Lower leg skin (tissue), 4 donors: ENCODE measurements around the gene LSM3. TPM values are rescaled to one million over a fixed set of nuclear protein-coding genes. Genes with fewer than 3 reads are reported as not detected.

Experiments
- DNase-seq, 2 donors: peaks; one replicate each; pipeline ENCODE4 v3.0.0-alpha.2; 2019; ENCODE audit warnings: low spot score in 2 of 2
- H3K4me3 ChIP-seq: fragments of 200-600 bp; sonication (generic); 2 replicates; pipeline ENCODE4 v1.5.1; 2017; ENCODE audit warnings: mild to moderate bottlenecking, low read depth; ENCODE audit not compliant: poor library complexity, severe bottlenecking
- POLR2A ChIP-seq, 2 donors: fragments of 450-650 bp; IDR thresholded peaks; one replicate each; pipeline ENCODE4 v1.6.1; 2016 to 2017; ENCODE audit warnings: antibody characterized with exemption in 2 of 2, mild to moderate bottlenecking in 1 of 2, moderate library complexity in 1 of 2
- WGBS, 2 donors: methylation state at CpG; one replicate each; pipeline ENCODE4 v1.1.5; 2018; 5-methylcytosine and 5-hydroxymethylcytosine counted together
- intact Hi-C: fragments of 100-400 bp; cut with DNase I; formaldehyde crosslinking; loops from one replicate; pipeline ENCODE4 v1.15.0; 2023; ENCODE audit warnings: low total_unique reads
- total RNA-seq, 4 donors: library from RNA; depleted of rRNA; stranded (reverse); fragments of >200 nt; gene quantifications; one replicate each; pipeline ENCODE4 v1.1.0, GENCODE V29; 2016
- TF ChIP-seq, protein P1 (sequence below), 3 donors: fragments of 450-650 bp; IDR thresholded peaks; one replicate each; pipeline ENCODE4 v1.5.1; 2016; ENCODE audit warnings: antibody characterized with exemption in 3 of 3, mild to moderate bottlenecking in 3 of 3, moderate library complexity in 2 of 3

LSM3 gene
- total RNA-seq, 4 donors from 2014 or later, result 7.6 to 11.4 (median 8.2) TPM

DNA sequence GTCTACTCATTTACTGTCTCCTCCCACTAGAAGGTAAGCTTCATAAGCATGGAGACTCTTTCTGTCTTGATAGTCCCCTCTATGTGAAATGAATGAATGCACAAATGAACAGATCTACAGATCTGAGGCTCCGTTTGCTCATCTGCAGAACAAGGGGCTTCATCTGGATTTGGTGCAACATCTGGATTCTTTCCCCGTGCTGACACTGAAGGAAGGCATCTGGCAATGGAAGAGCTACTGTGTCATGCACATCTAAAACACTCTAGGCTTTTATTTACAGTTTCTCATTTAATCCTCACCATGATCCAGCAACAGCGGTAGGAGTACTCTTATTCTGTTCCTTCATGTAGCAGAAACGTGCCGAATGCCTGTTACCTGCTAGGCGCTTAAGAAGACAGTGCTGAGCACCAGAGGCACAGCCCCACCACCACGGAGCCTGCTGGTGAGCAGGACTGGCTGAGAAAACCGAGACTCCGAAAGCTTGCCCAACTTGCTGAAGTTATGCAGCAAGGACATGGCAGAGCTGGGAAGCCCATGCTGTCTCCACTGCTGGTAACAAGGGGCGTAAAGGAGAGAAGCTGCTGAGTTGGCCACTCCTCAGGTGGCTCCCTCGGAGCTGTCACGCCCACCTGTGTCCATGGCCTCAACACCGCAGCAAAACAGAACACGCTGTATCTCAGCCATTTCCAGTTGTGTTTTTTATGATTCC, 31.1 kb downstream of the LSM3 start:
- WGBS, 2 donors, result 75 to 80% methylated on average over 14 of the region's 14 CpGs
- intact Hi-C loops, result loop anchor here (10.0 kb wide), 1 partner anchor 45 kb away; no protein-coding TSS in a partner anchor
- TF ChIP-seq POLR2A (IDR thresholded peaks at IDR 0.05), result no peak
- TF ChIP-seq, protein P1, sequence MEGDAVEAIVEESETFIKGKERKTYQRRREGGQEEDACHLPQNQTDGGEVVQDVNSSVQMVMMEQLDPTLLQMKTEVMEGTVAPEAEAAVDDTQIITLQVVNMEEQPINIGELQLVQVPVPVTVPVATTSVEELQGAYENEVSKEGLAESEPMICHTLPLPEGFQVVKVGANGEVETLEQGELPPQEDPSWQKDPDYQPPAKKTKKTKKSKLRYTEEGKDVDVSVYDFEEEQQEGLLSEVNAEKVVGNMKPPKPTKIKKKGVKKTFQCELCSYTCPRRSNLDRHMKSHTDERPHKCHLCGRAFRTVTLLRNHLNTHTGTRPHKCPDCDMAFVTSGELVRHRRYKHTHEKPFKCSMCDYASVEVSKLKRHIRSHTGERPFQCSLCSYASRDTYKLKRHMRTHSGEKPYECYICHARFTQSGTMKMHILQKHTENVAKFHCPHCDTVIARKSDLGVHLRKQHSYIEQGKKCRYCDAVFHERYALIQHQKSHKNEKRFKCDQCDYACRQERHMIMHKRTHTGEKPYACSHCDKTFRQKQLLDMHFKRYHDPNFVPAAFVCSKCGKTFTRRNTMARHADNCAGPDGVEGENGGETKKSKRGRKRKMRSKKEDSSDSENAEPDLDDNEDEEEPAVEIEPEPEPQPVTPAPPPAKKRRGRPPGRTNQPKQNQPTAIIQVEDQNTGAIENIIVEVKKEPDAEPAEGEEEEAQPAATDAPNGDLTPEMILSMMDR (IDR thresholded peaks at IDR 0.05), result no peak
- DNase-seq, result no peak
- H3K4me3 ChIP-seq, result no peak overlapping the region

DNA sequence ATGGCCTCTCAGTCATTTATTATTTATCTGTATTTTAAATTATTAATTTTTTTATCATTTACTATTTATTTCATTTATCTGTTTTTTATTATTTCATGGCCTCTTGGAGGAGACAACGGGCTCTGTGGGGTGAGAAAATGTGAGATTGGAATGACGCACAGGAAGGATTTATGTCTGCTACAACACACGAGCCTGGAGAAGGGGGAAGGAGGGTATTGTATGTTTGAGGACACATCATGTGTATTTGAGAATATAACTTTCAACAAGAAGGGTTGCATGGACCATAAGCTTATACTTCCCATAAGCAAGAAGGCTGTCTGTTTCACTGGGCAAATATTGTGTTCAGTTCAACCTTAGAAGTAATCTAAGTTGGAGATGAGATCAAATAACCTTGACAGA, 31.7 kb downstream of the LSM3 start:
- intact Hi-C loops, result no loop called here
- TF ChIP-seq POLR2A (IDR thresholded peaks at IDR 0.05), result no peak
- TF ChIP-seq, protein P1 (IDR thresholded peaks at IDR 0.05), result no peak
- WGBS, 2 donors, result 59 to 66% methylated on average over 3 of the region's 3 CpGs
- no peak for DNase-seq
- no peak overlapping the region for H3K4me3 ChIP-seq

DNA sequence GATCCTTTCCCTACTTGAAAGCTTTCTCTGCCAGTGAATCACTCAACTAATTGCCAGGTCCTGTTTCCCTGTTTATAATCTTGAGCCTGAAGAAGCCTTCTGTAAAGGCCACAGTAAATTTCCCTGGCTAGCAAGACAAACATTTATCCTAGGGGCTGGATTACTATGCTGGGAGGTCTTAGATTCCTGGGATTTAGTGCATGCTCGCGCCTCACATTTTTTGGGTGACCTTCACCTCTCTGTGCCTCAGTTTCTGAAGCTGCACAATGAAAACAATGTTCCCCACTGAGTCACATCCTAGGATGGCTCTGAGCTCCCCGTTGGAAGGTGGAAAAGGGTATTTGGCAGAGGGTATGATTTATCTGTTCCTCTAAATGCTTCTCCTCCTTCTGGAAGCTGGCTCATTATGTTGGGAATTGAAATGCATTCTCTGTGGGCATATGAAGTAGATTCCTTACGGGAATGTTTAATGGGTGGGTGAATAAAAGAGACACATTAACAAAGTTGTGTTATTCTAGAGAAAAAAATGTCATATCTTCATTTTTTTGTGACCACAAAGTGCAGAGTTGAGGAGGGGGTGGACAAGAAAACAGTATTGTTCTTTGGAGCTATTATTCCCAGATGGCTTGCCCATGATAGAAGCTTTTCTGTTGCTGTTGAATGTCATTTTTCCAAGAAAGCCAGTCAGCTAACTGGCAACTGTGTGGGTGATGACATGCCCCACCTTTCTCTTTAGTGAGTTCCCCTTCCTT, 32.4 kb downstream of the LSM3 start:
- WGBS, 2 donors, result 65 to 80% methylated on average over 4 of the region's 4 CpGs
- TF ChIP-seq, protein P1 (IDR thresholded peaks at IDR 0.05), result no peak
- no peak for TF ChIP-seq POLR2A (IDR thresholded peaks at IDR 0.05)
- no peak for DNase-seq
- intact Hi-C loops, result no loop called here
- no peak overlapping the region for H3K4me3 ChIP-seq

DNA sequence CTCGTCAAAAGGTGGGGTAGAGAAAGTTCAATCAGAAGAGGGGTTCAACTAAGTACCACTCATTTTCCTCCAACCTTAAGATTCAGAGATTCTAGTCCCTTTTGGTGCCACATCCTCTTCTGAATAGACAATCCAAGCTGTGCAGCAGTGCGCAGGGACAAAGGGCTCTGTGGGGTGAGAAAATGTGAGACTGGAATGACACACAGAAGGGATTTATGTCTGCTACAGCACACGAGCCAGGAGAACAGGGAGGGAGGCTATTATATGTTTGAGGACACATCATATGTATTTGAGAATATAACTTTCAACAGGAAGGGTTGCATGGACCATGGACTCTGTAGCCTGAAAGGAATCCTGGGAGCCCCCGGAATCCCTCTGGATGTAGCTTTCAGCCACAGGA, 33.0 kb downstream of the LSM3 start:
- whole genome bisulfite sequencing, 2 donors, result 70 to 77% methylated on average over 4 of the region's 4 CpGs
- intact Hi-C loops, result no loop called here
- no peak for TF ChIP-seq POLR2A (IDR thresholded peaks at IDR 0.05)
- DNase-seq, result no peak
- H3K4me3 ChIP-seq, result no peak overlapping the region

DNA sequence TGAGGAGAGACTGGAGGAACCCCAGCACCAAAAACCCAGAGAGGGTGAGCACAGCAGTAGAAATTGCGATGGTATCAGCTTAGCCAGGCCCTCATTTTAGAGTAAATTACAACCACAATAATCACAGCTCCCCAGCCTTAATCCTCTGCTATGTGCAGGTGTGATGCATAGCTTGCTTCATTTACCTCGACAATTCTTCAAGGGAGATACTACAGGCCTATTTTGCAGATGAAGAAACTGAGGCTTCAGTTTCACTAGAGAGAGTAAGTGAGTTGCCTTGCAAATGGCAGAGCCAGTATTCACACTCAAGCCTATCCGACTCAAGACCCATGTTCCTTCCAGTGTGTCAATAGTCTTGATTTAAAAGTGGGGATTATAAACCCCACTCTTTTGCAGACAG, 33.4 kb downstream of the LSM3 start:
- WGBS, 2 donors, result 83 to 93% methylated on average over 3 of the region's 3 CpGs
- H3K4me3 ChIP-seq, result no peak overlapping the region
- intact Hi-C loops, result no loop called here
- no peak for DNase-seq
- TF ChIP-seq, protein P1 (IDR thresholded peaks at IDR 0.05), result no peak
- no peak for TF ChIP-seq POLR2A (IDR thresholded peaks at IDR 0.05)

DNA sequence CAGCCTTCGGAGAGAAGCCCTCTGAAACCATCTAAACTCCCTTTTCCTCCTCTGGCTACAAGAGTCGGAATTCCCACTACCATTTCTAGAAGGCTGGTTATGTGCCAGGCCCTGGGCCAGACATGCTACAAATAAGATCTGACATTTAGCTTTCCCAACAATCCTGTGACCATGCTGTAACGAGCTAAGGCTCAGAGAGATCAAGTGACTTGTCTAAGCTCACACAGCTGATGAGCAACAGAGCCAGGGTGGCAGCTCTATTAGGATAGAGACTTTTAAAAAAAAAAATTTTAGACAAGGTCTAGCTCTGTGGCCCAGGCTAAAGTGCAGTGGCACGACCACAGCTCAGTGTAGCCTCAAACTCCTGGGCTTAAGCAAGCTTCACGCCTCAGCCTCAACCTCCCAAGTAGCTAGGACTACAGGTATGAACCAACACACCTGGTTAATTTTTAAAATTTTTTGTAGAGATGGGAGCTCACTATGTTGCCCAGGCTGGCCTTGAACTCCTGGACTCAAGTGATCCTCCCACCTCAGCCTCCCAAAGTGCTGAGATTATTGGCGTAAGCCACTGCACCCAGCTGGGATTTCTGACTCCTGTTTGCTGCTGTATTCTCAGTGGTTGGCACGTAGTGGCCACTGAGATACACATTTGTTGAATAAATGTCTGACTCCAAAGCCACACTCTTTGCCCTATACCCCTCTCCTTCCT, 34.6 kb downstream of the LSM3 start:
- TF ChIP-seq, protein P1 (IDR thresholded peaks at IDR 0.05), result no peak
- TF ChIP-seq POLR2A (IDR thresholded peaks at IDR 0.05), result no peak
- H3K4me3 ChIP-seq, result no peak overlapping the region
- intact Hi-C loops, result no loop called here
- DNase-seq, result no peak
- WGBS, 2 donors, result 90 to 92% methylated on average over 7 of the region's 7 CpGs
